ENCODE results near the gene TRPM2.

TRPM2 gene

DNA sequence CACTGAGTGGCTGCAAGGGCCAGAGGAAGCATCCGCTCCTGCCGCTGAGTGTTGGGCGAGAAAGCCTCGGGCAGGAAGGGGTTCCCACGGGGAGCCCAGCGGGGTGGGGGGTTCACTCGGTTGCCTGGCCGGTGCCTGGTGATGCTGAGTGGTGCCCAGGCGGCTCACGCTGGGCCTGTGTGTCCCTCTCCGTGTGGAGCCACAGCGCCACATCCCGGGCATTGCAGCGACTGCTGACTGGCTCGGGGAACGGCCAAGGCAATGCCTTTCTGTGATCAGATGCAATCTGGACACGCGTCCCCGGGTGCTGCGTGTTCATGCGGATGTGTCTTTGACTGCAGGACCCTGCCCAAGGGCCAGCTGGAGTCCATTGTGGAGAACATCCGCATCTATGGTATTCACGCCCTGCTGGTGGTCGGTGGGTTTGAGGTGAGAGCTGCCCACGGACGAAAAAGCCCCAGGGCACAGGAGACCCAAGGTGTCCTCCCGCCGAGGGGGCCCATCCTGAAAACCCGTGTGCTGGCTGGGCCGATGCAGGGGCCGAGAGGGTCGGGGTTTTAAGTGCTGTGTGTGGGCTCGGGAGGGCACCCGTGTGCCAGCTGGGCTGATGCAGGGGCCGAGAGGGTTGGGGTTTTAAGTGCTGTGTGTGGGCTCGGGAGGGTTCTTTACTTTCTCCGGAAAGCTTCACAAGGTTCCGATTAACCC, 30.6 kb upstream of the TRPM2 start:
- no peak for DNase-seq (ENCODE audit: low read depth, low spot score)

DNA sequence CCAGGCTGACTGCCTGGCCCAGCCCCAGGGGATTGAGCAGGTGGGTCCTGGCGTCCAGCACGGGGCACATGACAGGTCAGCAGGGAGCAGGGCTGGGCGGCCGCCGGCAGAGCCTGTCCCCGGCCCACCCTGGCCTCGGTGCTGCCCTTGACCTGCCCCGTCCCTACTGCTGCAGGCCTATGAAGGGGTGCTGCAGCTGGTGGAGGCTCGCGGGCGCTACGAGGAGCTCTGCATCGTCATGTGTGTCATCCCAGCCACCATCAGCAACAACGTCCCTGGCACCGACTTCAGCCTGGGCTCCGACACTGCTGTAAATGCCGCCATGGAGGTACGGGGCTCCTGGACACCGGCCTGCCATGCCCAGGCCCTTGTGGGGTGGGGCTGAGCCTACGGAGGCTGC, 29.8 kb upstream of the TRPM2 start:
- no peak for DNase-seq (ENCODE audit: low read depth, low spot score)

- DNase-seq (ENCODE audit: low read depth, low spot score), result no peak
Measured at GRCh38 chr21:44324106-44324853, 29.1 kb upstream of the TRPM2 start.

DNA sequence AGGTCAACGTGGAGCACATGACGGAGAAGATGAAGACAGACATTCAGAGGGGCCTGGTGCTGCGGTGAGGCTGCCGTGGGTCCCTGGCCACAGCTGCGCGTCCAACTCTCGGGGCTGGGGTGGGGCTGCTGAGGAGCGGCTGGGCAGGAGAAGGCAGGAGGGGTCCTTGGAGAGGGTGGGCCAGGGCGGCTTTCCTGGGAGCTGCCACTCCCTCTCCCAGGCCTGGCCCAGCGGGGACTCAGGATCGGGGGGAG, 28.6 kb upstream of the TRPM2 start:
- no peak for DNase-seq (ENCODE audit: low read depth, low spot score)

- no peak for DNase-seq (ENCODE audit: low read depth, low spot score)
Measured at GRCh38 chr21:44325386-44326271, 27.8 kb upstream of the TRPM2 start.

- DNase-seq (ENCODE audit: low read depth, low spot score), result no peak
Measured at GRCh38 chr21:44326272-44326647, 27.2 kb upstream of the TRPM2 start.

DNA sequence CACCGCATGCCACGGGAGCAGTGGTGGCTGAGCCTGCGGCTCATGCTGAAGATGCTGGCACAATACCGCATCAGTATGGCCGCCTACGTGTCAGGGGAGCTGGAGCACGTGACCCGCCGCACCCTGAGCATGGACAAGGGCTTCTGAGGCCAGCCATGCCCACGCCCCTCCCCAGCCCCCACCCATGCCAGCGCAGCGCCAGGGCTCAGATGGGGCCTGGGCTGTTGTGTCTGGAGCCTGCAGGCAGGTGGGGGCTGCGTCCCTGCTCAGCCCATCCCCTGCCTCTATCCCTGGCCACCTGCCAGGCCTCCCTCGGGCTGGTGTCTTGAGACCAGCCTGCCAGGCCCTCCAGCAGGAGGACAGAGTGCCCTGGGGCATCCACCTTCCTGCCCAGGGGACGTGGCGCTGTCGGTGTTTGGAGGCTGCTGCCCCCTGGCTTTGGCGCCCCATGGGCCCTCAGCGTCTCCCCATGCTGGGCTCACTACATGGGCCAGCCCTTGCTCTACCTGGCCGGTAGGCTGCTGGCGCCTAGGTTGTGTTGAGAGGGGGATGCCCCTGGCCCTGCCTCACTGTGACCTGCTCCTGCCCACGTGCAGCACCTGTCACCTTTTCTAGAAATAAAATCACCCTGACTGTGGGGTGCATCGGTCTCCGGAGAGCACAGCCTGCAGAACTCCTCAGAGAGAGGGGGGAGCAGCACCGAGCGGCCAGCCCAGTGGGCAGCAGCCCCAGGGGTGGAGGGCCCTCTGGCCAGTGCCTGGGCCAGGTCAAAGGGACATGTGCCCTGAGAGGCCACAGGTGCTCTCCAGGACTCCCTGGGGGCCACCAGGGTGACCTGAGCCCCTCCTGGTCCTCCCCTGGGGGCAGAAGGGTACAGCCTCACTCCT, 26.5 kb upstream of the TRPM2 start:
- no peak for DNase-seq (ENCODE audit: low read depth, low spot score)

GRCh38 chr21:44327603-44327974, 25.8 kb upstream of the TRPM2 start:
- no peak for DNase-seq (ENCODE audit: low read depth, low spot score)

GRCh38 chr21:44328242-44328895, 25.1 kb upstream of the TRPM2 start:
- no peak for DNase-seq (ENCODE audit: low read depth, low spot score)

- no peak for DNase-seq (ENCODE audit: low read depth, low spot score)
Measured at GRCh38 chr21:44329086-44329889, 24.1 kb upstream of the TRPM2 start.

DNA sequence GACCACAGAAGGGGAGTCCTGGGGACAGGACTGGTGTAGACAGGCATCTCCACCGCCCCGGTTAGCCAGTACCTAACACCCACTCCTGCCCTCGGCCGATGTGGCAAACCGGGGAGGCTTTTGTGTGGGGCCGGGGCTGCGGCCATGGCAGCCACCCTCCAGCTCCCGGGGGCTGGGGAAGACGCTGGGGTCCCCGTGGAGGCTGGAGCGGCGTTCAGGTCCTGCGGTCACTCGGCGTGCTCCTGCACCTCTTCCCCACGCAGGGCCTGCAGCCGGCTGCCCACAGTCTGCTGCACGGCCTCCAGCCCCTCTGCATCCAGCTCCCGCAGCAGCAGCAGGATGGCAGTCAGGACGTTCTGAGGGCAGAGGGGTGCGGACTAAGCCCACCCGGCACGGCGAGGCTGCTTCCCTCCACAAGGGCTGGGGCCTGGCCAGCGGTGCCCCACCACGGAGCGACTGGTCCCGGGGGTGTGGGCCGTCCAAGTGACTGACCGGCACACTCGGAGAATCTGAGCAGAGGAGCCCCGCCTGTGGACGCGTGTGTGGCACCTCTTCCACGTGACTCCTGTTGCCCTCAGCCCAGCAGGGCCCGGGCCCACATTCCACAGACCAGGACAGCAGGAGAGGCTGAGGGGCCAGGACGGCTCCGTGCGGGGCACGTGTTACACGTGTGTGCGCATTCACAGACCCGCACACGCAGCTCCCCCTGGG, 23.3 kb upstream of the TRPM2 start:
- peak; percentile 22 for DNase-seq (ENCODE audit: low read depth, low spot score)

- DNase-seq (ENCODE audit: low read depth, low spot score), result no peak
Measured at GRCh38 chr21:44330698-44331097, 22.7 kb upstream of the TRPM2 start.

- DNase-seq (ENCODE audit: low read depth, low spot score), result no peak
Measured at GRCh38 chr21:44331209-44331608, 22.2 kb upstream of the TRPM2 start.

- peak; percentile 28 for DNase-seq (ENCODE audit: low read depth, low spot score)
Measured at GRCh38 chr21:44331650-44332307, 21.6 kb upstream of the TRPM2 start.

- no peak for DNase-seq (ENCODE audit: low read depth, low spot score)
Measured at GRCh38 chr21:44332383-44332782, 21.0 kb upstream of the TRPM2 start.

DNA sequence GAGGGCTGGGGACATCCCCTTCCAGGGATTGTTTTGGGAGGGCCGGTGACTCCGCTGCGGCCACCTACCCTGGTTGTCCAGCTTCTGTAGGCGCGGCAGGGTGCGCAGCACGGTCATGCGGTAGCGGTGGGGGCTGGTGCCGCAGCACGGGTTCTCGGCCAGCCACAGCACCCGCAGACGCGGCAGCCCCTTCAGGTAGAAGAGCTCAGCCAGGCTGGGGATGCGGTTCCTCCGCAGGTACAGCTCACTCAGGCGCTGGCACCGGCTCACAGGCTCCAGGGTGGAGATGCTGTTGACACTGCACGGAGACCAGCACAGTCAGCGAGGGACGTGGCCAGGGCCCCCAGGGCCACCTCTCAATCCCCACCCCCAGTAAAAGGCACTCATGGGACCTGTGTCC, 20.5 kb upstream of the TRPM2 start:
- no peak for DNase-seq (ENCODE audit: low read depth, low spot score)

DNA sequence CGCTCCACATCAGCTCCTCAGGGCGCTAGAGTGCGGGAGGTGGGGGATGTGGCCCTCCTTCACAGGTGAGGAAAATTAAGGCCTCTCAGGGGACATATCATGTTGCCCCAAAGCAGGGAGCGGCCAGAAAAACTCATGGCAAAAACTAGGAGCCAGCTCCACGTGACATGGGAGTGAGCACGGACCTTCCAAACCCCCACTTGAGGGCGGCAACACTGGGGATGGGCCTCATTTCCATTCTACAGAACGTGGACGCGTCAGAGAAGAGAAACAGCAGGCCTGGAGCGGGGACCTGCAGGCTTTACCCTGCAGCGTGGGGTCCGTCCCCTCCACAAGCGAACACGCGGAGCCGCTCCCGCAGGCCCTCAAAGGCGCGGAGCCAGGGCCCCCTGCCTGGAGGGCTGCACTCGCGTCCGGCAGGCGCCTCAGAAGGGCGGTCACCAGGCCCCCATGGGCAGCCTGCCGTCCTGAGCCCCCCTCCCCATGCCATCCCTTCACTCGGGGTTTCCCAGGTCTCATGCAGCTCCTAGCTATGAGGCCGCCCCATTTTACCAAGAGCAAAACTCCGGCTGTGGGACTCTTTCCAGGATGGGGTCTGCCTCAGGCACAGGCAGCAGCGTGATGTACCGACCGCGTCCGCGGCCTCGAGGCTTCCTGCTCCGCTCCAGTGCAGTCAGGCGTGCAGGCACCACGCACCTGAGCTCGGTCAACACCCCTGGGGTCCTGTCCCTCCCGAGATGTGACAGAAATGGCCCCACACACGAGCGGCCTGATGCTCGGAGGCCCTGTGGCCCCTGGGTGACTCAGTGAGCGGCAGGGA, 19.7 kb upstream of the TRPM2 start:
- DNase-seq (ENCODE audit: low read depth, low spot score), result no peak

- DNase-seq (ENCODE audit: low read depth, low spot score), result no peak
Measured at GRCh38 chr21:44334329-44335030, 18.9 kb upstream of the TRPM2 start.
